Astrocyte of the hippocampus (primary cell): Measurements from ENCODE around the gene BDH1.
"Not testable (repeated sequence)": the region's sequence is repeated elsewhere in the genome, so short reads cannot be mapped to it uniquely, and the experiment has no call there.

ENCODE experiments used
- DNase-seq: peaks from one replicate; pipeline ENCODE4 v3.0.0; 2011; ENCODE audit warnings: low read depth, low spot score

Gene BDH1

DNA sequence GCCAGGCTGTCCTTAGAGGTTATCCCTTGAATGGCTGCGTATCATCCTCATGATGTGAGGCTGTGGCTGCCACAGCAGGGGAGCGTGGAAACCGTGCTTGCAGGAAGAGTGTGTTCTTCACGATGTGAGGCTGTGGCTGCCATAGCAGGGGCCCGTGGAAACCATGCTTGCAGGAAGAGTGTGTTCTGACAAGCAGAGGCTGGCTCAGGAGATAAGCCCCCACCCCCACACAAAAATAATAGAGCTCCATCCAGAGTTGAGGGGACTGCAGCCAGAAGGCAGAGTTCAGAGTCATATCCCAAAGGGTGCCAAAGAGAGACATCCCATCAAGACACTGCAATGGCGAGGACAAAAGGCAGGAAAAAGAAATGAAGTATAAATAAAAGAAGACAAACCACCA, 22.6 kb upstream of the BDH1 start:
- DNase-seq, result no peak

DNA sequence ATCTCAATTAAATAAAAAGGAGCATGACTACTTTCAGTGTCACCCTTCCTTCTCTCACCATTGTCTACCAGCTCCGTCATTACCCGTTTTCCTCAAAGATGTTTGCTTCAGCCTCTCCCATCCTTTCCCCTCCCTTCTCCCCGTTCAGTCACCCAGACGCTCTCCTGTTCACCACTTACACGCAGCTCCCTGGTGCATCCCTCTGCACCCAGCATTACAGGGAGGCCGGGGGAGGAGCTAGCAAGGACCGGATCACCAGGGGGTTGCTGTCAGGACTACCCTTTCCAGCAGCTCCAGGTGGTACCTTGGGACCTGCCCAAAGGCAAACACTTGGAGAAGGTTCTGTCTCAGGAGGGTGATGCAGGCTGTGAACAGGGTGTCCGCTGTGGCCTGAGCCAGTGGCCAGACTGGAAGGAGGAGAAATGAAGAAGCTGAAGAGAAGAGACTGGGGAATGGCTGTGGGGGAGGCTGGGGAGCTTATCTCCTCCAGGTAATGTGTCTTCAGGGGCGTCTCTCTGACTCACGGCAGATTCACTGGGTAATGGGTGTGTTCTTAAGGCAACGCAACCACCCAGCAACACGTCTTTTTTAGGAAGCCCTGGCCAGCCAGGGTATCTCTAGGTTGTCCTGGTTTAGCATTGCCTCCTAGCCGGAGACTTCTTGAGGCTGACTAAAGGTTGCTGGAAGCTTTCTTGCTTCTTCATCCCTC, 21.8 kb upstream of the BDH1 start:
- DNase-seq, result no peak

DNA sequence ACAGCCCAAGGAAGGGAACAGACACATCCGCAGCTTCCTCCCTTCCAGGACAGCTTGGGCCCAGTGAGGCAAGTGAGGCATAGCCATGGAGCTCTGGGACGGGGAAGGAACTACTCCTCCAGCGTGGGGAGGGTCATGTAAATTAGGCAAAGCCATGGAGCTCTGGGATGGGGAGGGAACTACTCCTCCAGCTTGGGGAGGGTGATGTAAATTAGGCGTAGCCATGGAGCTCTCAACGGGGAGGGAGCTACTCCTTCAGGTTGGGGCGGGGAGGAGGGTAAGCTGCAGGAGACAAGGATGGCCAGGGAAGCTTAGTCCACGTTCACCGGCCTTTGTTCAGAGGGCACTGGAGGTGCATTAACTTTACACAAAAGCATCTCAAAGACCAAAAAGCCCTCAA, 21.1 kb upstream of the BDH1 start:
- no peak for DNase-seq

DNA sequence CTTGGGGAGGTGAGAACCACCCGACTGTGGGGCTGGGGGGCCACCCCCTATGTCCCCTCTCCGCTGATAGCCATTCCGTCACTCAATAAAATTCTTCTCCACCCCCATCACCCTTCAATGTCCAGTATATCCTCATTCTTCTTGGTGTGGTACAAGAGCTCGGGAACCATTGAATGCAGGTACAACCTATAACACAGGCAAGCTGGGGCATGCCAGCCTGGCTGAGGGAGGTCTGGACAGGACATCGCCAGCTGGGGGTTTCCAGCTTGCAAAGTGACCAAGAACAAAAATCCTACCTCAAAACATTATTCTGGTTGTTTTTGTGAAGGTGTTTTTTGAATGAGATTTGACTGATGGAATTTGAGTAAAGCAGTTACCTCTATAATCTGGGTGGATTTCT, 19.6 kb upstream of the BDH1 start:
- no peak for DNase-seq

DNA sequence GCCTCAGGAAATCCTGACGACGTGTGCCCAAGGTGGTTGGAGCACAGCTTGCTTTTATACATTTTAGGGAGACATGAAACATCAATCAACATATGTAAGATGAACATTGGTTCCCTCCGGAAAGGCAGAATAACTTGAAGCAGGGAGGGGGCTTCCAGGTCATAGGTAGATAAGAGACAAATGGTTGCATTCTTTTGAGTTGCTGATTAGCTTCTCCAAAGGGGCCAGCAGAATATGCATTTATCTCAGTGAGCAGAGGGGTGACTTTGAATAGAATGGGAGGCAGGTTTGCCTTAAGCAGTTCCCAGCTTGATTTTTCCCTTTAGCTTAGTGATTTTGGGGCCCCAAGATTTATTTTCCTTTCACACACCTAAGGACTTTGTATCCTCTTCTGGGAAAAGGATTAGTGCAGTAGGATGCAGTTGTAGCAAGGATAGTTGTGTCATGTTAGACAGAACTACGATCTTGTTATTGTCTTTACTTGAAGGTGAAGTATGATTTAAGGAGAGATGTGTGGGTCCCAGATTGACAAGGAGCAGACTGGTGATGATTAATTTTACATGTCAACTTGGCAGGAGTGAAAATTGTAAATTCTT, 18.7 kb upstream of the BDH1 start:
- DNase-seq, result not testable (repeated sequence)

DNA sequence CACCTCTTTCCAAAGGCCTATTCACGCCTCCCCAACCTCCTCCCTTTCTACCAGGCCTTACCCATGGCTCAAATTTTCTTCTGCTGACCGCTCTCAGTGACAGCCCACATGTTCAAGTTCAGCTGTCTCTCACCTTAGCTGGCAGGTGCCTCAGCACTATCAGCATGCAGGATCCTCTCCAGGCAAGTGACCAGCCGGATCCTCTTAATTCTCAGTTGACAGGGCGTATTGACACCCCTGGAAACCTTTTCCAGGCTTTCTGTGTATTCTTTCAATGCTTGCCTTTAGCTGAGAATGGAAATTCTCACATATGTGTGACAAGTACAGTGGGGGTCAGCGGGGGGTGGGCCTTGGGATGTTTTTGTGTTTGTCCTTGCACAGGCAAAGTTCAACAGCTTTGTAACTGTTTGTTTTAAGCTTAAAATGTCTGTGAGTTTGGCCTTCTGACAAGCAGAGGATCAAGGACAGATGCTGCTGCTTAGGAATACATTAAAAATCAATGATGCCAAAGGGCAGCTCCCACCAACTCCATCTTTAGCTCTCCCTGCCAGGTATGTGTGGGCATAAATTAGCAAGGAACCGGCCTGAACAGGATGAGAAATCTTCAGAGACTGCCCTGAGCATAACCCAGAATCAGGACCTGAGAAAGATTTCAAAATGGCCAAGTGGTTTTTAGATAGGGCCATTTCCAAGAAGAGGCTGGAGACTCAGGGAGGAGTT, 17.4 kb upstream of the BDH1 start:
- no peak for DNase-seq

DNA sequence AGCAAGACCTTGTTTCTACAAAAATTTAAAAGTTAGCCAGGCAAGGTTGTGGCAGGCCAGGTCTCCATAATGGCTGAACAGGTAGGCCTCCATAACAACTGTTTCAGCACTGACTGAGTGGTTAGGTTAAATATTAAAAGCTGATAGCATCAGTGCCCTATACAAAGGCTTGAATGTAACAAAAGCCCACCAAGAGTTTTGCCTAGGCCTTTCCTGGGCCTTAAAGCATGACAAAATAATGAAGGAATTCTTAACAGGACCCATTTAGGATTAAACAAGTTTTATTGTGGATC, 16.1 kb upstream of the BDH1 start:
- DNase-seq, result not testable (repeated sequence)

DNA sequence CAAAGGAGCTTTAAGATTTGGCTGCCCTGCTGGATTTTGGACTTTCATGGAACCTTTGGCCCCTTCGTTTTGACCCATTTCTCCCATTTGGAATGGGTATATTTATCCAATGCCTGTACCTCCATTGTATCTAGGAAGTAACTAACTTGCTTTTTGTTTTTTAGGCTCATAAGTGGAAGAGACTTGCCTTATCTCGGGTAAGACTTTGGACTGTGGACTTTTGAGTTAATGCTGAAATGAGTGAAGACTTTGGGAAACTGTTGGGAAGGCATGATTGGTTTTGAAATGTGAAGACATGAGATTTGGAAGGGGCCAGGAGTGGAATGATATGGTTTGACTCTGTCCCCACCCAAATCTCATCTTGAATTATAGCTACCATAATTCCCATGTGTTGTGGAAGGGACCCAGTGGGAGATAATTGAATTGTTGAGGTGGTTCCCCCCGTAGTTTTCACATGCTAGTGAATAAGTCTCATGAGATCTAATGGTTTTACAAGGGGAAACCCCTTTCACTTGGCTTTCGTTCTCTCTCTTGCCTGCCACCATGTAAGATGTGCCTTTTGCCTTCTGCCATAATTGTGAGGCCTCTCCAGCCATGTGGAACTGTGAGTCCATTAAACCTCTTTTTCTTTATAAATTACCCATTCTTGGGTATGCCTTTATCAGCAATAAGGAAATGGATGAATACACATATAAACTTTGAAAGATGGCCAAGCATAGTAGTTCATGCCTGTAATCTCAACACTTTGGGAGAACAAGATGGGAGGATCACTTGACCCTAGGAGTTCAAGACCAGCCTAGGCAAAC, 15.5 kb upstream of the BDH1 start:
- not testable (repeated sequence) for DNase-seq

DNA sequence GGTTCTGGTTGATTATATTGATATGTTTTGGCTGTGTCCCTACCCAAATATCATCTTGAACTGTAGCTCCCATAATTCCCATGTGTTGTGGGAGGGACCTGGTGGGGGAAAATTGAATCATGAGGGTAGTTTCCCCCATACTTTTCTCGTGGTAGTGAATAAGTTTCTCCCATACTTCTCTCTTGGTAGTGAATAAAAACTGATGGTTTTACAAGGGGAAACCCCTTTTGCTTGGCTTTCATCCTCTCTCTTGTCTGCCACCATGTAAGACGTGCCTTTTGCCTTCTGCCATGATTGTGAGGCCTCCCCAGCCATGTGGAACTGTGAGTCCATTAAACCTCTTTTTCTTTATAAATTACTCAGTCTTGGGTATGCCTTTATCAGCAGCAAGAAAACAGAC, 13.7 kb upstream of the BDH1 start:
- DNase-seq, result not testable (repeated sequence)

DNA sequence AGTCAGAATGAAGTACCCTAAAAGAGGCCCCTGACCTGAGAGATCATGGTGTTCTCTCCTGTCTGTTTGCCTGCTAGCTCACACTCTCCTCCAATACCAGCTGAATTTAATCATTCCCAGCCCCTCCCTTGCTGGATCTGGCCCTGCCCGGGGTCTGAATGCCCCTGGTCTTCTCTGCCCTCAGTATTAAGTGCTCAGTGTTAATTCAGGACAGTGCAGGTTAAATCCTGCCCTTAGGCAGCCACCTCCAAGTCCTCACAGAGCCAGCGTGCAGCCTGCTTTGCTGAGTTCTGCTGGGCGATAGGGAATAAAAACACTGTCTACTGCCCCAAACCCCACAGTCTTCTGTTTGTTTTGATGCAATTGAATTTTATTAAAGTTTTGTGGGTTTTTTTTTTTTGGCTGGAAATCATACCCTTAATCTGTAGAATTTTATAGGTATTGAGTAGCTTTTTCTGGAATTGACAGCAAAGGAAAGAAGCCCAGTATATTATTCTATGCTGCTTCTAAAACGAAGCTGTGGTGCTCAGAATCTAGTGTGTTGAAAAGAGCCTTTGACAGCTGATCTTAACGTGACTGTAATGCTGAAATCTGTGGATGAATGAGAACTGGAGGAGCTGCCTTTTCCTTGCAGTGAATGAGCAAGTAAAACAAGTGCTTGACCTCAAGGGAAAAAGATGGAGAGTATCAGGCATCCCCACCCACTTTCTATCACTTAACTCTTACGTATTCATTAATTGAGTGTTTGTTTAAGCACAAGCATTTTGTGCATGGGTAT, 12.3 kb upstream of the BDH1 start:
- DNase-seq, result no peak

DNA sequence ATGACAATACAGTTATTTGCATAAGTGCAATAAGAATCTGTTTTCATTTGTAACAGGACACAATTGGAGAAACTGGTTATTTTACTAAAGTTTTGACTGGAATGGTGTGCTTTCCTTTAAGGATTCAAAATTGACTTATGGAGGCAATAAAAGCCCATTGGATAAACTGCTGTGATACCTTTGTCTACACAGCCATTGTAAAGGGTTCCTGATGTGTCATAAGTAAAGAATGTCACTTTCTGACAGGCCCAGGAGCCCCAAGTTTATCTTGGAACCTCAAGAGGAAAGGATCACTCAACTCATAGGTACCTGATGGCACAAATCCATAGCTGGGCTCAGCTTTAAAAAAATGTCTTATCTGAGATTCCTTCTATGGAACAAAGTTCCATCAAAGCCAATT, 10.4 kb upstream of the BDH1 start:
- DNase-seq, result not testable (repeated sequence)

DNA sequence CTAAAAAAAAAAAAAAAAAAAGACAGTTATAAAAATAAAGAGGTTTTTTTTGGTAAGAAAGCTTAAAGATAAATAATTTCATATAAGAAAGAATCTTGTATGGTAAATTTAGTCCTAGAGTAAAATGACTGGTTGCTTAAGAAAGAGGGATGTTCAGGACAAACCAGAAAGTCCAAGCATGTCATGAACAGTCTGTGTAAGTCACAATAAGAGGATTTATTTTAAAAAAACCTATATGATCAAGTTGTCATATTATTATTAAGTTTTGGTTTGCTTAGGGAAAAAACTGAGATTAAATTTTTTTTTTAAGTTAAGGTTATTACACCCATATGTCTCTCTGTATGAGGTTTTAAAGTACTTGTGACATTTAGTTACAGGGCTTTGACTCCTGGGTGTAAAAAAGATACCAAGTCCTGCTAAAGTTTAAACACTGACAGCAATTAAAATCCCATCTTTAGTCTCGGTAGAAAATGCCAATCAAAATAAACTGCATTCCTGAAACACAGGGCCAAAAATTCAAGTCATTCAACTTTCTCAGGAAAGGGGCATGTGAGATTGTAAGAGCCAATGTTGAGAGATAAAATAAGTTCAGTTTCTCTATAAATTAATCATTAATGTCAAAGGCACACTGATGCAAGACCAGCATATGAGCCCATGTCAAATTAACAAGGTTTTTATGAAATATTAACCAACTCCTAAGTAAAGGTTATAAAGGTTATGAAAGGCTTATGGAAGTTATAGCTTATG, 8.5 kb upstream of the BDH1 start:
- DNase-seq, result no peak

DNA sequence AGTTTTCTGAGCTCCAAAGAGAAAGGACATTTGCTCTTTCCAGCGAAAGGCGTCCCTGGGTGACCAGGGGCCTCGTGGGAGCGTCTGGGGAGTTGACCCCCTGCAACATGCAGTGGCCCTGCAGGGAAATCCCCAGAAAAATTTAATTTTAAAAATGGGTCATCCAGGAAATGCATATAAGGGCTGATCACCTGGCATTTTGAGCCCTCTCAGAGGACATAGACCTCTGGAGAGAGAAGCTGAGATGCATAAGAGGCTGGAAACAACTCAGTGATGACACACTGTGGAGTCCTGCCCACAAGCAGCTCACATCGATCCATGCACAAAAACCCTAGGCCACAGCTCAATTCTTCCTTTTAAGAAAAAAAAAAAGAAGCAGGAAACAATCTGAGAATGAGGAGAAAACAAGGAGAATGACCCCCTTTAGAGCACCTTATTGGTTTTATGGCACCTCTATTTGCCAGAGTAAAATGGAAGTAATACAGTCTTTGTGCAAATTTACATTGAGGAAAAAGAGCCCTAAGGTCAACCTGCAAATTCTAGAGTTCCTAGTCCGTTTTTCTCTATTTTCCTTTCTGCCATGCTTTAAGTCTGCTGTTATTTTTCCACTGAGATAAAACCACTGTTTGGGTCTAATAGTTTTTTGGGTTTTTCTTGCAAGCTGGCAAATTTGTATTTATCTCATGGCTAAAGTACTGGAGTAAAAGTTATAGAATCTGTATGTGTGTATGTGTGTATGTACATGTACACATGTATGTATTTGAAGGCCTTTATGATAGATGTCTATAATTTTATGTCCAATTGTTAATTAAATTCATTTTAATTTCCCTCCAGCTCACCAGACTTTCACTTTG, 6.9 kb upstream of the BDH1 start:
- DNase-seq, result no peak

DNA sequence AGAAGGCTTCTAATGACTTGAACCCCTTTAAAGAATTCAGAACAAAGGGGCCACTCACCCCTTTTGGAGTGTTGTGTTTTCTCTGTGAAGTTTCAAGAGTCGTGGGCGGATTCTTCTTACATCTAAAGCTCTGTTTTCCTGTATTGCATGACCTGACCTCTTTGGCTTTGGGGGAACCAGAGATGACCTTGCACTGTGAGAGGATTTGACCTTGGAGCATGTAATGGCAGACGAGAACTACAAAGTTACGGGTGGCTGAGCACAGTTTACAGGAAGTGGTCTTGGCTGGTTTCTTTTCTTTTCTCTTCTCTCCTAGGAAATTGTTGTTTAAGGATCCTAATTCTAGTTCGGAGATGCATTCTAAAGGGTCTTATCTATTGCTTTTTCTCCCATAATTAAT, 6.2 kb upstream of the BDH1 start:
- DNase-seq, result no peak

DNA sequence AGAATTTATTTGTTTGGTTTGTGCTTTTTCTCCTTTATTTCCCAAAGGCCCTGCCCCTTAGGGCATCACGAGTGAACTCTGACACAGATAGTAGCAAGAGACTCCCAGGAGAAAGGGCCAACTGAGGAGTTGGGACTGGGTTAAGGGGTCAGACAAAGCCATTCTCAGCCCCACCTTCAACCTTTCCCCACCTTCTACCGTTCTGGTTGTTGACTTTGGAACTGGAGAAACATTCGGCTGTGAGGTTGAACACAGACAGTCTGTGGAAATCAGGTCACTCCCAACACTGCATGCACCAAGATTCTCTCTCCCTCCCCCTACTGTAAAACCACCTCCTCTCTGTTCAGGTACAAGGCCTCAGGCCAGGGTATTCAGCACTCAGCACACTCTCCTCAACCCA, 3.9 kb upstream of the BDH1 start:
- DNase-seq, result no peak

DNA sequence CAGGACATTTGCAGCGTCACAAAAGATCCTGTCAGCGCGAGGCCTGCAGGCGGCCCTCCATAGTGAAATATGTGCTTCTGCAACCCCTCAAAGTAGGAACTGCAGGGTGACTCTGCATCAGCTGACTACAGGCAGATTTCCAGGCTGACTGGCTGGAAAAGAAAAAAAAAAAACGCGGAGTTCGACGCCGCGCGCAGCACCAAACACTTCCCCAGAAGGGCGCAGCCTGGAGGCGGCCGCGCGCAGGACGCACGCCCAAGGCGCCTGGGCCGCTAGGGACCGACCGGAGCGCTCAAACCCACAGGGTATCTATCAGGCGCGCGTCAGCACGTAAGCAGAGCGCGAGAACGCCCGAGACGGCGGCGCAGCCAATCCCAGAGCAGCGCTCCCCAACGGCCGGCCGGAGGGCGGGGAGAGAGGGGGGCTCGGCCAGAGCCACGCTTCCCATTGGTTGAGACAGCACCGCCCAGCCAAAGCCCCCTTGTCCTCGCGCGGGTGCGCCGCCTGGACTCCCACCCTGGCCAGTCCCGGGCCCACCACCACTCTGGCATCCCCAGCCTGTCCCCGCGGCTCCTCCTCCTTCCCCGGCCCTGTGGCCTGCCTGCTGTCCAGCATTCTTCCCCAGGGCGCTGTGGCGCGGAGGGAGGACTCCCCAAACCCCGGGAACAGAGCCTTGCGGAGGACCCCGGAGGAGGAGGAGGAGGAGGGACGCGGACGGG, 1.0 kb downstream of the BDH1 start:
- peak; percentile 99 for DNase-seq

DNA sequence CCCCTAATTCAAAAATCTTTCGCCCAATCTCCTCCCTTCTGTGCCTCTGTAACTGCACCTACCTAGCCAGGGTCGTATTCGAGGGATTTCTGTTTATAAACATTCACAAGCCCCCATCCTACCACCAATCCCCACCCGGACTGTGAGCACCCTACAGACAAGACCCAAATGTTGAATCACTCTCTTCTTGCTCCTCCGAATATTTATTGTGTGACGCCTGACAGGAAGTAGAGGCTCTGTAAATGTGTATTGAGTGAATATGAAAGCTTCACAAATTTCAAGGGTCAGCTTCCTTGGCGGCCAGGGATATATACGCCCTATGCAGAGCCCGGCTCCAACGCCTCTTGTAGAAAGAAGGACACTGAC, 1.6 kb downstream of the BDH1 start:
- DNase-seq, result no peak

DNA sequence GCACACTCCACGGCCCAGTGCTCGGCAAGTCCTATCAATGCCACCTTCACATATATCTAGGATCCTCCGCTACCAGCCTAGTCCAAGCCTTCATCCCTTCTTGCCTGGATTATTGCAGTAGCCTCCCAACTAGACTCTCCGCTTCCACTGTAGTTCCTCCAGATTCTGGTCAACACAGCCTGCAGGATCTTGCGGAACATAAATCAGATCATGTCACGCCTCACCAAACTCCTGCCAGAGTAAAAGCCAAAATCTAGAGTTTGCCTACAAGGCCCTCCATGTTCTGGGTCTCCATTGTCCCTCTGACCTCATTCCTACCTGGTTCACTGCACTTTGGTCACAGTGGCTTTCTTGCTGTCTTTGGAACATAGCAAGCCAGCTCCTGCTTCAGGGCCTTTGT, 3.6 kb downstream of the BDH1 start:
- no peak for DNase-seq

DNA sequence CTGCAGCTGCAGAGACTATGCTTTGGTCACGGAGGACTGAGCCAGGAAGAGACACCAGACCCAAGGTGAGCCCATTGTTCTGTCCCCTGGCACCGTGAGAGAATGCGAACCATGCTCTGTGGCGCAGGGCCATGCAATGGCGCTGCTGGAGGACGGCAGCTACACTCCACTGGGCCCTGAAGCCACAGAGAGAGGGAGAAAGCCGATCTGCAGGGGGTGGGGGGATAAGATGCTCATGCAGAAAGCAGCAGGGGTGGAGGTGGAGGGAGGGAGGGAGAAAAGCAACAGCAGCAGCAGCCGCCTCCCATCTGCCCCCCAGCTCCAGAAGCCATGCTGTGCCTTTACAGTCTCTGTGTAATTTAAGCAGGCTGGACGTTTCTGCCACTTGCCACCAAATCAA, 5.3 kb downstream of the BDH1 start:
- DNase-seq, result no peak
